HG03135 (cell line): ENCODE results near the gene SMAD4.
"Not testable (repeated sequence)": the region's sequence is repeated elsewhere in the genome, so short reads cannot be mapped to it uniquely, and the experiment has no call there.

Source experiments
- ATAC-seq: cut with Tn5 transposase; IDR thresholded peaks from one replicate; pipeline ENCODE4 v1.9.1; 2021; ENCODE audit warnings: mild to moderate bottlenecking, moderate library complexity; ENCODE audit not compliant: unreplicated experiment

Gene SMAD4

GRCh38 chr18:51068105-51068504 lies 38.1 kb downstream of the SMAD4 start:
- no peak for ATAC-seq

- no peak for ATAC-seq
These were observed 39.9 kb downstream of the SMAD4 start for GRCh38 chr18:51069885-51070284.

GRCh38 chr18:51070545-51070944 lies 40.5 kb downstream of the SMAD4 start:
- ATAC-seq: no peak

GRCh38 chr18:51072586-51073313 lies 42.7 kb downstream of the SMAD4 start:
- ATAC-seq: no peak

- ATAC-seq: peak; percentile 87
These were observed 44.6 kb downstream of the SMAD4 start for GRCh38 chr18:51074605-51075004.

GRCh38 chr18:51076503-51076902 lies 46.5 kb downstream of the SMAD4 start:
- no peak for ATAC-seq

GRCh38 chr18:51077217-51077616 lies 47.2 kb downstream of the SMAD4 start:
- no peak for ATAC-seq

GRCh38 chr18:51078026-51078425 lies 48.0 kb downstream of the SMAD4 start:
- ATAC-seq: no peak

GRCh38 chr18:51082571-51083267 lies 52.7 kb downstream of the SMAD4 start:
- ATAC-seq: peak; percentile 83

- no peak for ATAC-seq
These were observed 53.4 kb downstream of the SMAD4 start for GRCh38 chr18:51083398-51083797.

GRCh38 chr18:51088410-51088809 lies 58.4 kb downstream of the SMAD4 start:
- ATAC-seq: no peak

- no peak for ATAC-seq
These were observed 59.7 kb downstream of the SMAD4 start for GRCh38 chr18:51089691-51090090.

- no peak for ATAC-seq
These were observed 61.3 kb downstream of the SMAD4 start for GRCh38 chr18:51091270-51091669.

- ATAC-seq: no peak
These were observed 62.1 kb downstream of the SMAD4 start for GRCh38 chr18:51092117-51092516.

- ATAC-seq: not testable (repeated sequence)
These were observed 63.0 kb downstream of the SMAD4 start for GRCh38 chr18:51092967-51093366.

- no peak for ATAC-seq
These were observed 67.2 kb downstream of the SMAD4 start for GRCh38 chr18:51097021-51097822.

GRCh38 chr18:51098082-51098481 lies 68.1 kb downstream of the SMAD4 start:
- ATAC-seq: no peak

- no peak for ATAC-seq
These were observed 68.5 kb downstream of the SMAD4 start for GRCh38 chr18:51098513-51098912.

- no peak for ATAC-seq
These were observed 70.5 kb downstream of the SMAD4 start for GRCh38 chr18:51100385-51101120.

- no peak for ATAC-seq
These were observed 77.1 kb downstream of the SMAD4 start for GRCh38 chr18:51107082-51107481.
